OCI-LY1 (cell line): ENCODE measurements around the gene OR5M3.

Source experiments
- CTCF ChIP-seq: fragments of 200-600 bp; sonication (generic), shearing (Covaris generic); IDR thresholded peaks from 2 replicates; pipeline ENCODE4 v1.5.1; 2017; ENCODE audit warnings: mild to moderate bottlenecking, antibody characterized with exemption, low read length, moderate library complexity, mixed read lengths
- EZH2 ChIP-seq: fragments of 200-600 bp; sonication (generic), shearing (Covaris generic); IDR thresholded peaks from 2 replicates; pipeline ENCODE4 v1.8.0; 2017; ENCODE audit warnings: borderline replicate concordance, mixed run types, mild to moderate bottlenecking, antibody characterized with exemption, low read length, moderate library complexity, mixed read lengths

- TF ChIP-seq CTCF (no peak), EZH2 (no peak)
Observed at GRCh38 chr11:56453521-56453920, 19.6 kb downstream of the OR5M3 start.
